Tibial nerve (tissue), 4 donors: ENCODE measurements around the gene ALPP. TPM values are rescaled to one million over a fixed set of nuclear protein-coding genes. Genes with fewer than 3 reads are reported as not detected.

Source experiments
- DNase-seq, 2 donors: peaks; one replicate each; pipeline ENCODE4 v3.0.0-alpha.2; 2019; ENCODE audit warnings: low spot score in 2 of 2
- H3K27ac ChIP-seq, 4 donors: fragments of 200-600 bp; sonication (generic) in 3 of 4; one replicate each; pipeline ENCODE4 v1.5.1; 2017 to 2019; ENCODE audit warnings: mild to moderate bottlenecking in 1 of 4
- H3K27me3 ChIP-seq, 2 donors: fragments of 200-600 bp; sonication (generic) in 1 of 2; one replicate each; pipeline versions ENCODE4 v1.5.1 to v1.6.0; 2017 to 2019
- H3K36me3 ChIP-seq, 3 donors: fragments of 200-600 bp; sonication (generic); one replicate each; pipeline ENCODE4 v1.5.1; 2018 to 2019
- H3K4me1 ChIP-seq, 4 donors: fragments of 200-600 bp; sonication (generic) in 3 of 4; one replicate each; pipeline ENCODE4 v1.5.1; 2017 to 2019
- H3K4me3 ChIP-seq, 4 donors: fragments of 200-600 bp; sonication (generic) in 3 of 4; one replicate each; pipeline ENCODE4 v1.5.1; 2017 to 2019; ENCODE audit warnings: mild to moderate bottlenecking in 1 of 4, moderate library complexity in 1 of 4
- H3K9me3 ChIP-seq, 4 donors: fragments of 200-600 bp; sonication (generic) in 3 of 4; one replicate each; pipeline ENCODE4 v1.5.1; 2017 to 2019
- CTCF ChIP-seq, 5 experiments: fragments of 200-600 bp in 3 of 5; fragments of 450-650 bp in 2 of 5; sonication (generic) in 3 of 5; IDR thresholded peaks; one replicate each; pipeline ENCODE4 v1.5.1; 2016 to 2019; ENCODE audit warnings: antibody characterized with exemption in 5 of 5, mild to moderate bottlenecking in 3 of 5, moderate library complexity in 2 of 5
- EP300 ChIP-seq, 2 donors: sonication (generic); formaldehyde crosslinking; IDR thresholded peaks; one replicate each; pipeline ENCODE4 v1.6.1; 2017; ENCODE audit warnings: antibody characterized with exemption in 2 of 2, mild to moderate bottlenecking in 1 of 2
- POLR2A ChIP-seq, 2 donors: fragments of 450-650 bp; IDR thresholded peaks; one replicate each; pipeline ENCODE4 v1.6.1; 2017; ENCODE audit warnings: antibody characterized with exemption in 2 of 2, mild to moderate bottlenecking in 2 of 2, moderate library complexity in 2 of 2
- WGBS, 2 donors: methylation state at CpG; one replicate each; pipeline ENCODE4 v1.1.5; 2018; 5-methylcytosine and 5-hydroxymethylcytosine counted together
- total RNA-seq, 4 donors: library from RNA; depleted of rRNA; stranded (reverse); fragments of >200 nt; gene quantifications; one replicate each; pipeline ENCODE4 v1.1.0, GENCODE V29; 2016

ALPP gene
- total RNA-seq, 4 donors from 2014 or later: not detected

DNA sequence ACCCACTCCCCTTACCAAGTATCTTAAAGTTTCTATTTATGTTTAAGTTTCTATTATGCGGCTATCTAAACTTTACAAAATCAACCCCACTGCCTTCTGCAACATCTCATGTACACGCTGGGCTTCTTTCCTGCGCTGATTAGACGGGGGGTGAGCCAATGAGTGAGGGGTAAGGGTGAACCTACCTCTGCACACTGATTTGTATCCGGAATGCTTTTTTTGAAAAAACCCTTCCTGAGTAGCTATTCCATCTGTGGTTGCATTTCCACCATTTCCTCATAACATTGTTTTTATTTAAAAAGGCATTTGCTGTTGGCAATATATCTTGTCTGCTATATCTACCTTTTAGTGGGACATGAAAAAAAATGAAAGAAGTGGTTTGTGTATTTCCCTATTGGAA, 34.4 kb downstream of the ALPP start:
- Histone ChIP-seq H3K9me3 (no peaks in the 10 kb centered on the region), H3K36me3 (no peaks in the 10 kb centered on the region), H3K27ac (no peak overlapping the region), H3K4me1 (no peaks in the 10 kb centered on the region), H3K4me3 (no peak overlapping the region), H3K27me3 (peaks cover 0 to 54% of the 10 kb centered on the region in 2 donors)
- TF ChIP-seq CTCF (IDR thresholded peaks at IDR 0.05) (no peak), EP300 (IDR thresholded peaks at IDR 0.05) (no peak), POLR2A (IDR thresholded peaks at IDR 0.05) (no peak)
- WGBS, 2 donors: 55 to 64% methylated on average over 5 of the region's 5 CpGs
- no peak for DNase-seq

GRCh38 chr2:232415138-232415690, 36.7 kb downstream of the ALPP start:
- Histone ChIP-seq H3K4me3 (no peak overlapping the region), H3K27ac (no peak overlapping the region), H3K4me1 (peaks cover 0 to 20% (median 2%) of the 10 kb centered on the region in 4 donors), H3K27me3 (peaks cover 0 to 68% of the 10 kb centered on the region in 2 donors), H3K36me3 (no peaks in the 10 kb centered on the region), H3K9me3 (no peaks in the 10 kb centered on the region)
- TF ChIP-seq POLR2A (IDR thresholded peaks at IDR 0.05) (no peak), EP300 (IDR thresholded peaks at IDR 0.05) (no peak), CTCF (IDR thresholded peaks at IDR 0.05) (no peak)
- WGBS, 2 donors: 82 to 91% methylated on average over 8 of the region's 8 CpGs
- DNase-seq: no peak

GRCh38 chr2:232415736-232416520, 37.4 kb downstream of the ALPP start:
- Histone ChIP-seq H3K36me3 (no peaks in the 10 kb centered on the region), H3K9me3 (no peaks in the 10 kb centered on the region), H3K27me3 (peaks cover 0 to 73% of the 10 kb centered on the region in 2 donors), H3K4me1 (peaks cover 0 to 27% (median 5%) of the 10 kb centered on the region in 4 donors), H3K4me3 (no peak overlapping the region), H3K27ac (no peak overlapping the region)
- 91 to 92% methylated on average over 9 to 12 of the region's 12 CpGs for WGBS, 2 donors
- no peak for DNase-seq
- TF ChIP-seq POLR2A (IDR thresholded peaks at IDR 0.05) (no peak), CTCF (IDR thresholded peaks at IDR 0.05) (no peak), EP300 (IDR thresholded peaks at IDR 0.05) (no peak)

DNA sequence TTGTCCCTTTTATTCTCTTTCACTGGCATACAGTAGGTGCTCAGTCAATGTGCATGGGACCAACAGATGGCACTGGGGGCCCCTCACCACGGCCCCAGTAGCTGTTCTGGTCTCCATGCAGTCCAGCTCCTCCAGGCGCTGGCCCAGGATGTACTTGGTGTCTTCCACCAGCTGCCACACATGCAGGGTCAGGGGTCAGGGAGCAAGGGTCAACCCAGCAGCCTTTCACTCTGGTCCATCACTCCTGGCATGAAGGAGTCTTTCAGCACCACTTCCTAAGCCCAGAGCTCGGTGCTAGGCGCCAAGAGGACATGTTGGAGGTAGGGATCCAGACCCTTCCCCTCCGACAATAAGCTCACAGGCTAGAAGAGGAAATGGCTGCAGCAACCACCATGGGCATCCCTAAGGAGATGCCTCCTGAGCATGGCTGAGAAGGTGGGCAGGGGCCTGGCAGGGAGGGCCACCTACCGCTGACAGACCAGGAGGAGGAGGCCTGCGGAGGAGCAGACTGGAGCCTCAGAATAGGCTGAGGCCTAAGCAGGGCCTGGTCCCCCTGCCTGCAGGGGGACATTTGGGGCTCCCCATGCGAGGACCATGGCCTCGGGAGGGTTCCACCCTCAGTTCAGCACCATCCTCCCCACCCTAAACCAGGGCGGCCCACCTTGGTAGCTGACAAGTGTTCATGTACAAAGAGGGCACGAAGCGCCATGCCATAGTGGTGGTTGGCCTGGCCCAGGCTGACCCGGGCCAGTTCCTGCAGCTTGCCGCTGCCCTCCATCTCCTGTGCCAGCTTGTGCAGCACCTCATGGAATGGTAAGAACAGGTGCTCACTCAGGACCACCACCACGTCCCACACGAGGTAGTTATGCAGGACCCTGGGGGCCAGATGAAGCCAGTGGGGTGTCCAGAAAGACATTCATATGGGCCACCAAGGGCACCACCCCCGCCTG, 38.2 kb downstream of the ALPP start:
- no peaks in the 10 kb centered on the region for H3K36me3 ChIP-seq
- no peak overlapping the region for H3K27ac ChIP-seq
- no peak for DNase-seq
- peaks cover 0 to under 1% (median 0%) of the 10 kb centered on the region in 4 donors for H3K9me3 ChIP-seq
- WGBS, 2 donors: 91 to 94% methylated on average over 10 to 11 of the region's 17 CpGs
- H3K27me3 ChIP-seq: peaks cover 0 to 81% of the 10 kb centered on the region in 2 donors
- H3K4me1 ChIP-seq: peaks cover 0 to 29% (median 5%) of the 10 kb centered on the region in 4 donors
- H3K4me3 ChIP-seq: no peak overlapping the region
- no peak for TF ChIP-seq CTCF (IDR thresholded peaks at IDR 0.05)
- no peak for TF ChIP-seq EP300 (IDR thresholded peaks at IDR 0.05)
- no peak for TF ChIP-seq POLR2A (IDR thresholded peaks at IDR 0.05)
